ENCODE results near the gene PRR19. TPM values are rescaled to one million over a fixed set of nuclear protein-coding genes. Genes with fewer than 3 reads are reported as not detected.

The PRR19 gene
- polyA plus RNA-seq, 1 donor from 2014 or later, result 2.4 TPM

DNA sequence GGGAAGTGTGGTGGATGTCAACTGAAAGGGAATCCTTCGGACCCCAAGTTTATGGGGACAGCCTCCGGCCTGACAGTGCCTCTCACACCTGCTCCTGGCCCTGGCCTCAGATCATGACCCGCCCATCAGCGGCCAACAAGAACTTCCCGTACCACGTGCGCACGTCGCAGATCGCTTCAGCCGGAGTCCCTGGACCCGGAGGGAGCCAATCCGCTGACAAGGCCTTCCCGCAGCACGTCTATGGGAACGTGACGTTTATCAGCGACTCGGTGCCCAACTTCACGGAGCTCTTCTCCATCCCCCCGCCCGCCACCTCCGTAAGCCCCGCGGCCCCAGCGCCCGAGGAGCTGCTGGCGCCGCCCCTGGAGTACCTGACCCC is 21.5 kb downstream of the PRR19 start:
- Histone ChIP-seq H3K27me3 (ENCODE audit: insufficient read depth, low read depth, low read length) (peaks cover 32% of the 10 kb centered on the region), H3K27ac (ENCODE audit: low read length) (no peak overlapping the region), H4K20me1 (ENCODE audit: insufficient read depth) (no peaks in the 10 kb centered on the region), H3K79me2 (replicated peaks; ENCODE audit: insufficient read depth, low read length) (peaks cover 28% of the 10 kb centered on the region), H3K9ac (ENCODE audit: low read length) (no peak overlapping the region), H3K9me2 (ENCODE audit: insufficient read depth, low read length) (no peaks in the 10 kb centered on the region), H2AFZ (ENCODE audit: low read depth, low read length) (no peak overlapping the region), H3K4me2 (ENCODE audit: low read length) (no peak overlapping the region), H3F3A (ENCODE audit: insufficient read depth, low read length, poor library complexity, severe bottlenecking) (no peaks in the 10 kb centered on the region), H3K36me3 (ENCODE audit: insufficient read depth, low read length) (no peaks in the 10 kb centered on the region), H3K9me3 (ENCODE audit: low read length) (no peaks in the 10 kb centered on the region), H3K4me3 (ENCODE audit: low read length) (no peak overlapping the region)
- TF ChIP-seq POLR2AphosphoS5 (IDR thresholded peaks at IDR 0.05) (no peak), MXI1 (conservative IDR thresholded peaks at IDR 0.05; ENCODE audit: poor library complexity, severe bottlenecking) (no peak), TAF1 (IDR thresholded peaks at IDR 0.05; ENCODE audit: low read depth) (no peak), RAD21 (conservative IDR thresholded peaks at IDR 0.05) (no peak), SMC3 (conservative IDR thresholded peaks at IDR 0.05; ENCODE audit: poor library complexity) (no peak), EZH2 (IDR thresholded peaks at IDR 0.05; ENCODE audit: borderline replicate concordance, insufficient read depth, low read length, poor library complexity, severe bottlenecking) (no peak), EP300 (conservative IDR thresholded peaks at IDR 0.05; ENCODE audit: poor library complexity, severe bottlenecking) (no peak)
- TF ChIP-seq, protein P1, sequence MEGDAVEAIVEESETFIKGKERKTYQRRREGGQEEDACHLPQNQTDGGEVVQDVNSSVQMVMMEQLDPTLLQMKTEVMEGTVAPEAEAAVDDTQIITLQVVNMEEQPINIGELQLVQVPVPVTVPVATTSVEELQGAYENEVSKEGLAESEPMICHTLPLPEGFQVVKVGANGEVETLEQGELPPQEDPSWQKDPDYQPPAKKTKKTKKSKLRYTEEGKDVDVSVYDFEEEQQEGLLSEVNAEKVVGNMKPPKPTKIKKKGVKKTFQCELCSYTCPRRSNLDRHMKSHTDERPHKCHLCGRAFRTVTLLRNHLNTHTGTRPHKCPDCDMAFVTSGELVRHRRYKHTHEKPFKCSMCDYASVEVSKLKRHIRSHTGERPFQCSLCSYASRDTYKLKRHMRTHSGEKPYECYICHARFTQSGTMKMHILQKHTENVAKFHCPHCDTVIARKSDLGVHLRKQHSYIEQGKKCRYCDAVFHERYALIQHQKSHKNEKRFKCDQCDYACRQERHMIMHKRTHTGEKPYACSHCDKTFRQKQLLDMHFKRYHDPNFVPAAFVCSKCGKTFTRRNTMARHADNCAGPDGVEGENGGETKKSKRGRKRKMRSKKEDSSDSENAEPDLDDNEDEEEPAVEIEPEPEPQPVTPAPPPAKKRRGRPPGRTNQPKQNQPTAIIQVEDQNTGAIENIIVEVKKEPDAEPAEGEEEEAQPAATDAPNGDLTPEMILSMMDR (IDR thresholded peaks at IDR 0.05; ENCODE audit: poor library complexity, severe bottlenecking), result no peak
- TF ChIP-seq, protein P2, sequence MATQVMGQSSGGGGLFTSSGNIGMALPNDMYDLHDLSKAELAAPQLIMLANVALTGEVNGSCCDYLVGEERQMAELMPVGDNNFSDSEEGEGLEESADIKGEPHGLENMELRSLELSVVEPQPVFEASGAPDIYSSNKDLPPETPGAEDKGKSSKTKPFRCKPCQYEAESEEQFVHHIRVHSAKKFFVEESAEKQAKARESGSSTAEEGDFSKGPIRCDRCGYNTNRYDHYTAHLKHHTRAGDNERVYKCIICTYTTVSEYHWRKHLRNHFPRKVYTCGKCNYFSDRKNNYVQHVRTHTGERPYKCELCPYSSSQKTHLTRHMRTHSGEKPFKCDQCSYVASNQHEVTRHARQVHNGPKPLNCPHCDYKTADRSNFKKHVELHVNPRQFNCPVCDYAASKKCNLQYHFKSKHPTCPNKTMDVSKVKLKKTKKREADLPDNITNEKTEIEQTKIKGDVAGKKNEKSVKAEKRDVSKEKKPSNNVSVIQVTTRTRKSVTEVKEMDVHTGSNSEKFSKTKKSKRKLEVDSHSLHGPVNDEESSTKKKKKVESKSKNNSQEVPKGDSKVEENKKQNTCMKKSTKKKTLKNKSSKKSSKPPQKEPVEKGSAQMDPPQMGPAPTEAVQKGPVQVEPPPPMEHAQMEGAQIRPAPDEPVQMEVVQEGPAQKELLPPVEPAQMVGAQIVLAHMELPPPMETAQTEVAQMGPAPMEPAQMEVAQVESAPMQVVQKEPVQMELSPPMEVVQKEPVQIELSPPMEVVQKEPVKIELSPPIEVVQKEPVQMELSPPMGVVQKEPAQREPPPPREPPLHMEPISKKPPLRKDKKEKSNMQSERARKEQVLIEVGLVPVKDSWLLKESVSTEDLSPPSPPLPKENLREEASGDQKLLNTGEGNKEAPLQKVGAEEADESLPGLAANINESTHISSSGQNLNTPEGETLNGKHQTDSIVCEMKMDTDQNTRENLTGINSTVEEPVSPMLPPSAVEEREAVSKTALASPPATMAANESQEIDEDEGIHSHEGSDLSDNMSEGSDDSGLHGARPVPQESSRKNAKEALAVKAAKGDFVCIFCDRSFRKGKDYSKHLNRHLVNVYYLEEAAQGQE (IDR thresholded peaks at IDR 0.05; ENCODE audit: borderline replicate concordance), result no peak

DNA sequence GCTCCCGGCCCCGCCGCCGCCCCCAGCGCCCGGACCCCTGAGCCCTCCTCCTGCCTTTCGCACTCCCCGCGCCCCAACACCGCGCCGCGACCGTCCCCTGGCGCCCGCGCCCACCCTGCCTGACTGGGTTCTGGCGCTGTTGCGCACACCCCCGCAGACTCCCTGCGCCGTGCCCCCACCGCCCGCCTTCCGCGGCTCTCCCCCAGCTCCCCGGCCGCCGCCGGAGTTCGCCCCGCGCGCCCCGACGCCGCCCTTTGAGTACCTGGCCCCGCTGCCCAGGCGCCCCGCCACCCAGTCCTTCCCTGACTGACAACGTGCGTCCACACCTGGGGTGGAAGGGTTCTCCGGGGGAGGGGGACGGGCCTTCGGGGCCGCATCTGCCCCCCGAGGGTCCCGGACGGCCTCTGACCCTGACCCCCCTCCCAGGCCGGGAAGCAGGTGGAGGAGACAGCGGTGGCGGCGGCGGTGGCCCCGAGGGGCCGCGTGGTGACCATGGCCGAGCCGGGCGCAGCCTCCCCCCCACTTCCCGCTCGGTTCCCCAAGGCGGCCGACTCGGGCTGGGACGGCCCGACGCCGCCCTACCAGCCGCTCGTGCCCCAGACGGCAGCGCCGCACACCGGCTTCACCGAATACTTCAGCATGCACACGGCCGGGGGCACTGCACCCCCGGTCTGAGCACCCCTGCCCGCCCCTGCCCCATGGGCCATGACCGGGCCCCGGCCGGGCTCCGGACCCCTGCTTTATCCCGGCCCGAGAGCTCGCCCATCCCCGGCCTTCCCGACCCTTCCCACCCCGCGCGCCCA is 22.1 kb downstream of the PRR19 start:
- peaks cover 32% of the 10 kb centered on the region for H3K27me3 ChIP-seq (ENCODE audit: insufficient read depth, low read depth, low read length)
- H4K20me1 ChIP-seq (ENCODE audit: insufficient read depth), result no peaks in the 10 kb centered on the region
- TF ChIP-seq TAF1 (IDR thresholded peaks at IDR 0.05; ENCODE audit: low read depth) (no peak), SMC3 (conservative IDR thresholded peaks at IDR 0.05; ENCODE audit: poor library complexity) (no peak), EP300 (conservative IDR thresholded peaks at IDR 0.05; ENCODE audit: poor library complexity, severe bottlenecking) (no peak), RAD21 (conservative IDR thresholded peaks at IDR 0.05) (no peak), EZH2 (IDR thresholded peaks at IDR 0.05; ENCODE audit: borderline replicate concordance, insufficient read depth, low read length, poor library complexity, severe bottlenecking) (no peak), POLR2AphosphoS5 (IDR thresholded peaks at IDR 0.05) (no peak), MXI1 (conservative IDR thresholded peaks at IDR 0.05; ENCODE audit: poor library complexity, severe bottlenecking) (no peak)
- TF ChIP-seq, protein P2 (IDR thresholded peaks at IDR 0.05; ENCODE audit: borderline replicate concordance), result no peak
- TF ChIP-seq, protein P1 (IDR thresholded peaks at IDR 0.05; ENCODE audit: poor library complexity, severe bottlenecking), result no peak
- no peak overlapping the region for H2AFZ ChIP-seq (ENCODE audit: low read depth, low read length)
- H3K9ac ChIP-seq (ENCODE audit: low read length), result no peak overlapping the region
- no peaks in the 10 kb centered on the region for H3F3A ChIP-seq (ENCODE audit: insufficient read depth, low read length, poor library complexity, severe bottlenecking)
- H3K27ac ChIP-seq (ENCODE audit: low read length), result no peak overlapping the region
- H3K36me3 ChIP-seq (ENCODE audit: insufficient read depth, low read length), result no peaks in the 10 kb centered on the region
- H3K4me2 ChIP-seq (ENCODE audit: low read length), result no peak overlapping the region
- H3K9me2 ChIP-seq (ENCODE audit: insufficient read depth, low read length), result no peaks in the 10 kb centered on the region
- H3K4me3 ChIP-seq (ENCODE audit: low read length), result no peak overlapping the region
- peaks cover 33% of the 10 kb centered on the region for H3K79me2 ChIP-seq (replicated peaks; ENCODE audit: insufficient read depth, low read length)
- no peaks in the 10 kb centered on the region for H3K9me3 ChIP-seq (ENCODE audit: low read length)

Measured in neural cell (in vitro differentiated cells).